22Rv1 (cell line): ENCODE results near the gene CCDC60.

Experiments used
- ZFX ChIP-seq: fragments of 450-650 bp; IDR thresholded peaks from 2 replicates; pipeline ENCODE4 v1.6.1; 2017; ENCODE audit warnings: antibody characterized with exemption, borderline replicate concordance
- TF ChIP-seq, protein P1 (sequence below): fragments of 450-650 bp; IDR thresholded peaks from 2 replicates; pipeline ENCODE4 v1.5.1; 2017; ENCODE audit warnings: mild to moderate bottlenecking

- TF ChIP-seq, protein P1, sequence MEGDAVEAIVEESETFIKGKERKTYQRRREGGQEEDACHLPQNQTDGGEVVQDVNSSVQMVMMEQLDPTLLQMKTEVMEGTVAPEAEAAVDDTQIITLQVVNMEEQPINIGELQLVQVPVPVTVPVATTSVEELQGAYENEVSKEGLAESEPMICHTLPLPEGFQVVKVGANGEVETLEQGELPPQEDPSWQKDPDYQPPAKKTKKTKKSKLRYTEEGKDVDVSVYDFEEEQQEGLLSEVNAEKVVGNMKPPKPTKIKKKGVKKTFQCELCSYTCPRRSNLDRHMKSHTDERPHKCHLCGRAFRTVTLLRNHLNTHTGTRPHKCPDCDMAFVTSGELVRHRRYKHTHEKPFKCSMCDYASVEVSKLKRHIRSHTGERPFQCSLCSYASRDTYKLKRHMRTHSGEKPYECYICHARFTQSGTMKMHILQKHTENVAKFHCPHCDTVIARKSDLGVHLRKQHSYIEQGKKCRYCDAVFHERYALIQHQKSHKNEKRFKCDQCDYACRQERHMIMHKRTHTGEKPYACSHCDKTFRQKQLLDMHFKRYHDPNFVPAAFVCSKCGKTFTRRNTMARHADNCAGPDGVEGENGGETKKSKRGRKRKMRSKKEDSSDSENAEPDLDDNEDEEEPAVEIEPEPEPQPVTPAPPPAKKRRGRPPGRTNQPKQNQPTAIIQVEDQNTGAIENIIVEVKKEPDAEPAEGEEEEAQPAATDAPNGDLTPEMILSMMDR = no peak
- TF ChIP-seq ZFX = no peak
Measured at GRCh38 chr12:119448611-119449131, 114.1 kb downstream of the CCDC60 start.
